Psoas muscle (tissue), 8 donors: Measurements from ENCODE around the gene PSPC1. TPM values are rescaled to one million over a fixed set of nuclear protein-coding genes. Genes with fewer than 3 reads are reported as not detected.

ENCODE experiments used
- ATAC-seq, 4 donors: fragments of 200-7000 bp; cut with Tn5 transposase; one replicate each; pipeline ENCODE4 v1.9.1; 2020; ENCODE audit warnings: moderate library complexity in 3 of 4, mild to moderate bottlenecking in 2 of 4
- DNase-seq, 2 donors: peaks; one replicate each; pipeline ENCODE4 v3.0.0-alpha.2; 2020
- H3K27ac ChIP-seq: fragments of 200-600 bp; one replicate; pipeline ENCODE4 v1.8.0; 2022
- H3K27me3 ChIP-seq, 3 donors: fragments of 200-600 bp in 1 of 3; one replicate each; pipeline versions ENCODE4 v1.6.1 to v1.8.0; 2013 to 2022; ENCODE audit warnings: low read length in 2 of 3, mild to moderate bottlenecking in 2 of 3, moderate library complexity in 1 of 3; ENCODE audit not compliant: insufficient read depth in 3 of 3
- H3K36me3 ChIP-seq, 2 donors: fragments of 200-600 bp in 1 of 2; one replicate each; pipeline versions ENCODE4 v1.6.1 to v1.8.0; 2013 to 2022; ENCODE audit warnings: low read depth in 1 of 2, mild to moderate bottlenecking in 1 of 2, moderate library complexity in 1 of 2; ENCODE audit not compliant: insufficient read depth in 1 of 2
- H3K4me1 ChIP-seq: fragments of 200-600 bp; one replicate; pipeline ENCODE4 v1.8.0; 2022
- H3K4me3 ChIP-seq: fragments of 200-600 bp; one replicate; pipeline ENCODE4 v1.8.0; 2022; ENCODE audit warnings: mild to moderate bottlenecking
- H3K9me3 ChIP-seq: fragments of 200-600 bp; one replicate; pipeline ENCODE4 v1.8.0; 2022
- CTCF ChIP-seq: fragments of 200-600 bp; IDR thresholded peaks from one replicate; pipeline ENCODE4 v1.8.0; 2022; ENCODE audit warnings: antibody characterized with exemption
- WGBS, 3 donors: extraction: QIAGEN DNeasy Blood & Tissue Kit; methylation state at CpG; one replicate each; pipeline versions ENCODE4 v1.1.6 to v1.1.7; 2013; 5-methylcytosine and 5-hydroxymethylcytosine counted together
- intact Hi-C, 2 donors: fragments of 100-400 bp; cut with DNase I; formaldehyde crosslinking; loops; one replicate each; pipeline versions ENCODE4 v1.11.0 to v1.14.2; 2022
- polyA plus RNA-seq, 3 donors: library from polyadenylated mRNA; stranded (reverse); fragments of 200-250 nt; gene quantifications; one replicate each; pipeline ENCODE4 v1.2.3, GENCODE V29; 2013
- total RNA-seq, 4 donors: library from RNA; stranded (reverse); fragmentation: NEBNext Ultra II Directional in 2 of 4; extraction: Animal tissue kit (Norgen Biotek cat#: 25700) in 2 of 4; gene quantifications; one replicate each; pipeline versions ENCODE4 v1.2.1 to v1.2.4, GENCODE V29; 2021 to 2023
- donor health status: healthy with polysubstance abuse.
- donor health status: DM: no; HTN: no; CAD: no; lungs with moderate emphysema.
- donor health status: Bipolar disorder and iron deficiency.
- donor health status: healthy.
- donor health status: DM: yes; HTN: yes; CAD: no.
- donor health status: DM: no; HTN: no; CAD: no.
- donor health status: DM: no; HTN: no; CAD: no.
- donor health status: DM: yes; HTN: yes; CAD: no.

Gene PSPC1
- total and polyA plus RNA-seq, 7 donors, result 18.1 to 39.8 (median 24.8) TPM

GRCh38 chr13:19737844-19738557 lies 44.7 kb downstream of the PSPC1 start:
- no peaks in the 10 kb centered on the region for H3K4me1 ChIP-seq

GRCh38 chr13:19726611-19727010 lies 56.1 kb downstream of the PSPC1 start:
- DNase-seq, result no peak
- Histone ChIP-seq H3K4me3 (no peak overlapping the region), H3K4me1 (no peaks in the 10 kb centered on the region), H3K27ac (no peak overlapping the region), H3K27me3 (no peaks in the 10 kb centered on the region), H3K36me3 (peaks cover 0 to 36% of the 10 kb centered on the region in 2 donors), H3K9me3 (no peaks in the 10 kb centered on the region)
- TF ChIP-seq CTCF, result no peak
- intact Hi-C loops, result no loop called here
- no peak for ATAC-seq
- 63 to 66% (median 65%) methylated on average over 1 of the region's 1 CpG for WGBS, 3 donors

More at GRCh38 chr13:19737844-19738557, 44.7 kb downstream of the PSPC1 start:
- no peak for ATAC-seq
- no peak for DNase-seq
- Histone ChIP-seq H3K4me3 (no peak overlapping the region), H3K27ac (no peak overlapping the region), H3K36me3 (peaks cover 0 to 40% of the 10 kb centered on the region in 2 donors), H3K9me3 (no peaks in the 10 kb centered on the region), H3K27me3 (no peaks in the 10 kb centered on the region)
- intact Hi-C loops, result no loop called here
- TF ChIP-seq CTCF, result no peak
- 97 to 98% (median 98%) methylated on average over 4 of the region's 4 CpGs for WGBS, 3 donors

DNA sequence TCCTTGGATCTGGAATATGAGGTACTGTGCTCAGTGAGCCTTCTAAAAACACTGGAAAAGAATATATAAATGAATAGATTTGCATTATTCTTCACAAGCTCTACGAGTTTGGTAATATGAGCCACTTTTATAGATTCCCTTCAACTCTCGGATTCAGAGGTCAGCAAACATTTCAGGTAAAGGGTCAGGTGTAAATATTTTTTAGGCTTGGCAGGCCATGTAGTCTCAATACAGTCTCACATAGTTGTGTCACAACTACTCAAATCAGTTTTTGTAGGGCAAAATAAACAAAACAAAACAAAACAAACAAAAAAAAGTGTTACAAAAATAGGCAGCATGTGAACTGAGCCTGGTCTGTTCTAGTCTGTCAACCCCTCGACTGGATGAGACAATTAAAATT lies 57.4 kb downstream of the PSPC1 start:
- intact Hi-C loops, result no loop called here
- peaks cover 0 to 31% of the 10 kb centered on the region in 2 donors for H3K36me3 ChIP-seq
- no peak for DNase-seq

DNA sequence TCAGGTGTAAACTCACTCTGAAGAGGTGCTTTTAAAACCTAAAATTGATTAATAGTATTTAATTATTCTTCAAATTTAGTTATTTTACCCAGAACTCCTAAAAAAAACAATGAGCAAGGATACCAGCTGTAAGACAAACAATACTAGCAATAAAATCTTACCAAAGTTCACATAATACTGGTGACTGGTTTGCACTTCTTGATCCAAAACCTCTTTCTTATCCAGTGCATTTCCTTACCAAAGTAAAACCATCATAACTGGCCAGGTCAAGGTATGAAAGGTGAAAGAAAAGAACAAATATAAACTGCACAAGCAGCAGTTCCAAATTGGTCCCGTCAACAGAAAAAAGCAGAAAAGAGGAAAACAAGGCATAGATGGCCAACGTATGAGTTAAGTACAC lies 62.7 kb downstream of the PSPC1 start:
- DNase-seq, result no peak
- 84 to 90% (median 85%) methylated on average over 2 of the region's 2 CpGs for WGBS, 3 donors
- H3K4me1 ChIP-seq, result no peaks in the 10 kb centered on the region
- TF ChIP-seq CTCF, result no peak
- H3K9me3 ChIP-seq, result no peaks in the 10 kb centered on the region
- H3K4me3 ChIP-seq, result no peak overlapping the region
- intact Hi-C loops, result no loop called here
- no peak for ATAC-seq
- H3K36me3 ChIP-seq, result peaks cover 0 to 8% of the 10 kb centered on the region in 2 donors
- H3K27me3 ChIP-seq, result no peaks in the 10 kb centered on the region
- H3K27ac ChIP-seq, result no peak overlapping the region

More for the DNA sequence above, 57.4 kb downstream of the PSPC1 start:
- Histone ChIP-seq H3K4me3 (no peak overlapping the region), H3K9me3 (no peaks in the 10 kb centered on the region), H3K27ac (no peak overlapping the region), H3K27me3 (no peaks in the 10 kb centered on the region), H3K4me1 (no peaks in the 10 kb centered on the region)
- no peak for ATAC-seq
- no peak for TF ChIP-seq CTCF
- WGBS, 3 donors, result 74 to 91% (median 90%) methylated on average over 3 of the region's 3 CpGs
